Stimulated activated CD8-positive, alpha-beta memory T cell treated with anti-CD3 and anti-CD28 coated beads, Interleukin-7, amount 100 ng/mL, for 4 hours (primary cell): ENCODE measurements around the gene ATOH8.

Experiments
- DNase-seq, 2 donors: peaks; one replicate each; pipeline ENCODE4 v3.0.0-alpha.2; 2020; ENCODE audit warnings: low read depth in 2 of 2

ATOH8 gene

DNA sequence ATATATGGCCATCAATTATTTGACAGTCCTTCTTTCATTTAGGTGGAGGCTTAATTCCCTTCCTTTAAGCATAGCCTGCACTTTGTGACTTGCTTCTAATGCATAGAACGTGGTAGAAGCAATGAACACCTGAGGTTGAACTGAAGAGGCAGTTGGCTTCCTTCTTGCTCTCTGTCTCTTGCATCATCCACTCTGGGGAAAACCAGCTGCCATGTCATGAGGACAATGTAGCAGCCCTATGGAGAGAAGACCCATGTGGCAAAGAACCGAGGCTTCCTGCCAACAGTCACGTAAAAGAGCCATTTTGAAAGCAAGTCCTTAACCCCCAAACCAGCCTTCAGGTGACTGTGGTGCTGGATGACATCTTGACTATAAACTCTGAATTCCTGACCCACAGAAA is 46.8 kb downstream of the ATOH8 start:
- DNase-seq = no peak

DNA sequence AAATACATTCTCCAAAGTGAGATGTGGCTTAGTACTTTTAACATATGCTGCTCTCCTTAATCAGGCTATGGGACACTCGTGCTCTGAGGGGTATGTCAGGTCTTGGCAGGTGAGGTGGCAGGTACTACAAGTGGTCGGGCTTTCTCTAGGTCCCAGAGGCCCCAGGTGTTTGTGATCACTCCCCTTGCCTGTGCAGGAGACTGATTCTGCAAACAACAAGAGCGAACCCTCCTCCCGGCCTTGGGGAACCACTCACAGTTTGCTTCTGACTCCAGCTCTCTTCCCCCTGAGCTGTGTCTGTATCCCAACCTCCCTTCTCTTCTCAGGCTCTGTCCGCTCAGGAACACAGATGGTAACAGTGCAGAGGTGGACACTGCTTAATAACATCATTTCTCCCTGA is 48.1 kb downstream of the ATOH8 start:
- no peak for DNase-seq

DNA sequence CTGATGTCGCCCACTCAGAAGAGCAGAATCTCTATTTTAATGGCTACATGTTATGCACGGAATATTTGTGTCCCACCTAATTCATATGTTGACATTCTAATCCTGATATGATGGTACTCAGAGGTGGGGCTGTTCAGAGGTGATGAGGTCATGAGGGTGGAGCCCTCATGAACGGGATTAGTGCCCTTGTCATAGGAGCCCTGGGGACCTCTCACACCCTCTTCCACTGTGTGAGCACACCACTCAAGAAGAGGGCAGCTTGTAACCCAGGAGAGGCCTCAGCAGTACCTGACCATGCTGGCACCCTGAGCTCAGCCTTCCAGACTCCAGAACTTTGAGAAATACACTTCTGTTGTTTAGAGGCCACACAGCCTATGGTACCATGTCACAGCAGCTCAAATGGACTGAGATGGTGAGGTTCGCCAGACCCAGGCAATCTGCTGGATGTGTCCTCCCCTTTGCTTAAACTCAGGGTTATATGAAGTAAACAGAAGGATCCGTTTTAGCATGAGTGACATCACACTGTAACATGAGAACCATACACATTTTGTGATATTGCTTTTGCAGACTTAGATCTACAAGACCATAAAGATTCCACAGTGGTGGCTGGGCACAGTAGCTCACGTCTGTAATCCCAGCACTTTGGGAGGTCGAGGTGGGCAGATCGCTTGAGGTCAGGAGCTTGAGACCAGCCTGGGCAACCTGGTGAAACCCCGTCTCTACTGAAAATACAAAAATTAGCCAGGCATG is 48.7 kb downstream of the ATOH8 start:
- no peak for DNase-seq

DNA sequence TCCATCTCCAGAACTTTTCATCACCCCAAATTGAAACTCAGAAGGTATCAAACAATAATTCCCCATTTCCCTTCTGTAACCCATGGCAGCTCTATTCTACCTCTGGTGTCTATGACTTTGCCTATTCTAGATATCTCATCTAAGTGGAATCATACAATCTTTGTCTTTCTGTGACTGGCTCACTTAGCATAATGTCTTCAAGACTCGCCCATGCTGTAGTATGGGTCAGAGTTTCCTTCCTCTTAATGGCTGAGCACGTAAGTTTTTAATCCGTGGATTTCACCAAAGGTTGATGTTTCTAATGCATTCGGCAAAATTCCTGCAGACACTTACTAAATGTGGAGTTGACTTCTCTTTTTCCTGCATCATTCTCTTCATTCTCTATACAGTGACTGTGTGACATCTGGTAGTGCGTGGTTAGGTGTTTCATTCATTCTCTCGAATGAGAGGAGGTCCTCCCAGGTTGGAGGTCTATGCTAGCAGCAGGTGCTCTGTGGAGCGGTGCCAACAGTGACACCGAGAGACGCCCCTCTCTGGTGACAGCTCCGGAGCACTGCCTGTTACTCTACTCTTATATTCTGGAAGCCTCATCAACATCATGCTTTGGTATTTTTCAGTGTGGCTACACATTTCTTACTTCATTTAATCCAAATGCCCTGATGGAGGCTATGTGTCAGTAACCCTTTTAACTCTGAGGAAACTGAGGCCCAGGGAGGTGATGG is 50.1 kb downstream of the ATOH8 start:
- no peak for DNase-seq

DNA sequence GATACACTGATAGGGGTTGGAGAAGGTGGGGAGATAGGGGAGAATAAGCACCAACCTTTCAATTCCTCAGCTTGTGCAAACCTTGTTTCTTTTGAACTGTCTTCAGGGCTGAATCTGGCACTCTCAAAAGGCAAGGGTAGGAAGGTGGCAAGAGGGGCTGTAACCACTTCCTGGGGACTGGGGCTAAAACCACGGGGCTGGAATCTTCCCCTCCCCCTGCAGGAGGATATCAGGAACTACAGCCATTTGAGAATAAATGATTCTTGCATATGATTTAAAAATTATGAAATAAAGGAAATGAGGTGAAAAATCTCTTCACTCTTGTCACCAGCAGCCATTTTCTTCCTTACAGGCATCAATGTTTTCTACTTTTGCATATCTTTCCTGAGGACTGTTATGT is 50.8 kb downstream of the ATOH8 start:
- DNase-seq = no peak

DNA sequence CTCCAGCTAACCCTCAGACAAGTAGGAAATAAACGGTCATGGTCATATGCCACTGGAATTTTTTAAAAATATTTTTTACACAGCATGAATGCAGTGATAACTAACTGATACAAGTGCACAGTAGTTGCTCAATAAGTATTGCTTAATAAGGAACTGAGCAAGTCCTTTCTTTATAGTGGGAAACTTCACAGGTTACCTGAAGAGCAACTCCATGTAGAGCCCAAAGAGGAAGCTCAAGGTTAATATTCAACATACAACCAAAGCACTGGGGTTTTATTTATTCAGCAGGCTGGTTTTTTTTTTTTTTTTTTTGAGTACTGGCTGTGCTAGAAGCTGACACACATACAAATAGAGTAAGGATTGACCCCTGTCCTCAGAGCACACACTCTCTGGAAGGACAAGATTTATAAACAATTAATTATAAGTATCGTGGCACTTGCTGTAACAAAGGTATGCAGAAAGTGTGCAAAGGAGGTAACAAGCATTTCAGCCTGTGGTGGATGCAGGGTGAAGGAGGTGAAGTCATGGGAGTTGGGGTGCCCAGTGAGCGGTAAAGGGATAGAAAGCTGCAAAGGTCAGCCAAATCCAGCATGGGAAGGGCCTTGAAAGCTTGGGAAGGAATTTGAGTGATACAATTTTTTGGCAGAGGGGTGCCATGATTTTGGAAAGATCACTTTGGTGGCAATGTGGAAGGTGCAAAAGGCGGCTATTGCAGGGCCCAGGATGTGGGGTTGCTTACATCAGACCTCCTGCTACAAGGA is 52.7 kb downstream of the ATOH8 start:
- no peak for DNase-seq

DNA sequence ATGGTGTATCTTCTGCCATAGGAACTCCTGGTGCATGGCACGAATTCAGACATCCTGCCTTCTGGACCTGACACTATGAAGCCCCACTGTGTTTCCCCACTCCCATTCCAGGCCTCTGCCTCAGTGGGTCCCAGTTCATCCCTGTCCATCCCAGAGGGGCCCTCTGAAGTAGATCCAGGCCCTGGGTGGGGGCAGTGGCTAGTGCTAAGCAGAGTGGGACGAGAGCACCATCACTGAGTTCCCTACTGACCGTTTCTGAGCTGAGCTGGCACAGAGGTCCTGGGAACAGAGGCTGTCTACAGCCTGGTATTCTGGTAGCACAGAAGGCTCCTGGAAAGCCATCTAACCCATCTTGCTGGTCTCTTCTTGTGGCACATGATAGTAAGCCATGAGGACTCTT is 54.0 kb downstream of the ATOH8 start:
- DNase-seq = no peak

DNA sequence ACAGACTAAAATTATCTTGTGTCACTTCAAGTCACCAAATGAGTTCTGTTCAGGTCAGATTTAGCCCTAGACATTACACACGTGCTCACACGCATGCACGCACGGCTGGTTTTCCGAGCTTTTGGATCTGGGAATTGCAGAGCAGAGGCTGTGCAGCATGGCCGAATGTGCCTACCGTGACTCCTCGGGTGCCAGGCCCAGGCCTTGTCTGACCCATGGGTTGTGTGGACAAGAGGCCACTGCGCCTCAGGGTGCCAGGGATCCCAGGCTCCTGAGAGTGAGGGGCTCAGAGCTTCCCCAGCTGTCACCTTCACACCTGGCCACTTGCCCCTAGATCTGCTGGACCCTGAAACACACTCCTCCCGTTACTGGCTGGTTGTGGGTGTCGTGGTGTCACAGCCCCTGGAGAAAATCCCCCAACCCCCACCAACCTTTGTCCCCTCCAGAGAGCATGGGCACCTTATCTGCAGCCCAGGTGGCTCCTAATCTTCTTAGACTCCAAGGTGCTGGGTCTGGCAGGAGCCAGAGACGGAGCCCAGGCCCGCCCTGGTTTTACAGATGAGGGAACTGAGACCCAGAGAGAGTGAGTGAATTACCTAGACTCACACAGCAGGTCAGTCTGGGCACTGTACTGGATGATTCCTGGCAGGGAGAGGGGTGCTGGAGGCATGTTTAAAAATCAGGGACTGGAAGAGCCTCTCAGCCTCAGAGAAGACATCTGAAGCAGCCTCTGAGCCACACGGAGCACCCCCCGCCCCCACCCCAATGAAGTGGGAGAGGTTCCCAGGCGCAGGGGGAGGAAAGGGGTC is 56.8 kb downstream of the ATOH8 start:
- no peak for DNase-seq

DNA sequence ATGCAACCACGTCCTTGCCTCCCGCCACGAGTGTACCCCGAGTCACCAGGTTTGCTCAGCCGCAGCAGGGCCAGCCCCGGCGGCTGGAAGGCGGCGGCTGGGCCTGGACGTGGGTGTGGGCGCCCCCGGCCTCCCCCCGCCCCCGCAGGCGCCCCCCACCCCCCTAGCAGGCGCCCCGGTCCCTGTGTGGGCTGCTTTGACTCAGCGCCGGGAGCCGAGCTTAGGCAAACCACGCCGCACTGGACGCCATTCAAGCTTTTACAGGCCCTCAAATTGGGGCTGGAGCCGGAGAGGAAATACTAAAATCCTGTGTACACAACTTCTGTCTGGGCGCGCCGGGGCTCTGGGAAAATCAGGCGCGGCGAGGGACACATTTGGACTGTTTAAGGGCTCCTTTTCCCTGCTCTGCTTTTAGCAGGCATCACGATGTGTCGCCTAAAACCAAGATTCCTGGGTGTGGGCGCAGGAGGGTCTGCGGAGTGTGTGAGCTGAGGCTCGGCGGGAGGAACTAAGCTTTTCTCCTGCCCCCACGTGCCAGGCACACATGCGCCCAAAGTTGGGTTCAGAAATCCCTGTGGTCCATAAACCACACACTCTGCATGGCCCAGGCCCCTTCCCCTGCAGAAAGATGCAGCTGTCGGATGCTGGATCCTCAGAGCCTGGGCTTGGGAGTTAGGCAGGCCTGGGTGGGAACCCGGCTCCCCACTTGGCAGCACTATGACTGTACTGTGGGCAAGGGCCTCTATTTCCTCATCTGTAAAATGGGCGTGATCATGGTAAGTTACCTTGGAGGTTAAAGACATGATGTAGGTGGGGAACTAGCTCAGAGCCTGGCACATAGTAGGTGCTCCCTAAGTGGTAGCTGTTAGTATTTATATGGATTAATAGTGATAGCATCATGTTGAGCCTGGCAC is 57.6 kb downstream of the ATOH8 start:
- DNase-seq = no peak

DNA sequence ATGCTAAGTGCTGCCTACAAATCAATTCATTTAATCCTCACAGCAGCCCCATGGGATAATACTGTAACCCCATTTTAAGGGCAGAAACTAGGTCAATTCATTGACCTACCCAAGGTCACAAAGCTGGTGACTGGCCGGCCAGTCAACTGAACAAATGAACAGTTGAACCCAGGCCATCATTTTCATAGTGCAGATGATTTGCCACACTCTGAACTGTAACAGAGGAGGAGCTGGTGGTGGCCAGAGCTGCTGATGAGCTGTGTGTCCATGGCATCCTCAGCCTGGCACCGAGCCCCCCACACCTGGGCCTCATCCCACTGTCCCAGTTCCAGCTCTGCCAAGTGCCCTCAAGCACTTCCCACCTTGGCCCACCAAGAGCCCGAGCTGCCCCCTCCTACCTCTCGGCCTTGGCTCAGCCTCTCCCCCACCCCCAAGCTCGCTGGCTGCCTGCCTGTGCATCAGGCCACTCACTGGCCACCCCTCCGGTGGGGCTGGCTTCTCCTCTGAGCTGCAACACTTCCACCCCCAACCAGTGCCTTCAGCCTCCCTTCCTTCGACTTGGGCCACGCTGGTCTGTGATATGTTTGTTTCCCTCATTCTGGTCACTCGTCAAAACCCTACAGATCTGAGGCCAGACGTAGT is 58.4 kb downstream of the ATOH8 start:
- DNase-seq = no peak

DNA sequence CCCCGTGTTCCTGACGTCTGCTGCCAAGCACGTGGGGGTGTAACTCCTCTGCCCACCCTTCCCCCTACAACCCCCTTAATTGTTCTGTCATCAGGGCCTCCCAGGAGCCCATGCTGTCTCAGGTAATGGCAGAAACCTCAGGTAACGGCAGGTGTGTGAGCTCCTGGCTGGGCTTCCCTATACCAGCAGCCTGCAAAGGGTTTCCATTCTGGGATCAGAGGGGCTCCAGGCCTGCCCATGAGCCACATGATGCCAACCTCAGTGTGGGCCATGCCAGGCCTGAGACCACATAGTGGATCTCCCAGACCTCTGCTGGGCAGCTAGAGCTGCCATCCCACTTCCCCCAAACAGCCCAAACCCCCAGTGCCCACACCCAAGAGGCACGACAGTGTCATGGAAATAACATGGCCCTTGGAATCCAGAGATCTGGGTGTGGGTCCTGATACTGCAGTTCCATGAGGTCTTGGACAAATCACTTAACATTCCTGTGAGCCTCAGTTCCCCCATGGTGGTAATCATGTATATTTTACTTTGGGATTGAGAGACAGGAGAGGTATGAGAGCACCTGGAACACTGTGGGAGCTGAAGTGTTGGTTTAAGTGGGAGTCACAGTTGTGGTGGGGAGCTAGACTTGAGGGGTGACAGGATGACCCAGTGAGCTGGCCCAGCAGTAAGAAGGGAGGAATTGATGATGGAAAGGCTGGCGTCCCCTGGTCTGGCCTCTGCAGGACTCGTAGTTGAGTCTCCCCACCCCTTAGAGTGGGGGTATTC is 59.6 kb downstream of the ATOH8 start:
- no peak for DNase-seq

DNA sequence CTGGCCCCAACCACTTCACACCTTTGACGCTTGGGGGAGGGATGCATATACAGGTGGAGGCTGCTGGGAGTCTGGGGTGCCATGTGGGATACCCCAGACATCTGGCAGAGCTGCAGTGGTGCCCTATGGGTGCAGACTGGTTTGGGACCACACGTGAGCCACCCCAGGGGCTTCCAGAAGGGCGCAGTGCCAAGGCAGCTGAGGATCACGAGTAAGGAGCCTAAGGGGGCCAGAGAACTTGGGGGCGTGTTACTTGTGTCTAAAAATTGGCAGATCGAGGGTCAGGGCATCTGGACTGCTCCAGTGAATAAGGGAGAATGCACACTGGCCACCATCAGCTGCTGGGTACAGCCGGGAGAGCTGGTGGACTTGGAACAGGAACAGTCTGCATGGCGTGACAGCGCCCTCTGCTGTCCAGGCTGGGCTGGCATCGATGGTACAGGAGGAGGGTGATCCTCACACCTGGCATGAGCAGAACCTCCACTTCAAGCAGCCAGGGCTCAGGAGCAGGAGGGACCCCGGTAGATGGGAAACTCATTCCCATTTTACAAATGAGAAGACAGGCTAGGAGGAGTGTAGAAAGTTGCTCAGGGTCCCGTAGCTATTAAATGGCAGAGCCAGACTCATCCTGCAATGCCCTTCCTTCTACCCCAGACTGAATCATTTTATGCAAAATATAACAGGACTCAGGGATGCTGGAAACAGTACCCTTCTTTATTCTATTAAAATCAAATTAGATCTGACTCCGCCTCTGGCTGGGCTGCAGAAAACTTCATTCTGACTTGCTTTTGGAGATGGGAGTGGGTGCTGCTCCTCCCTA is 60.4 kb downstream of the ATOH8 start:
- DNase-seq = peak; percentile 67 to 71

DNA sequence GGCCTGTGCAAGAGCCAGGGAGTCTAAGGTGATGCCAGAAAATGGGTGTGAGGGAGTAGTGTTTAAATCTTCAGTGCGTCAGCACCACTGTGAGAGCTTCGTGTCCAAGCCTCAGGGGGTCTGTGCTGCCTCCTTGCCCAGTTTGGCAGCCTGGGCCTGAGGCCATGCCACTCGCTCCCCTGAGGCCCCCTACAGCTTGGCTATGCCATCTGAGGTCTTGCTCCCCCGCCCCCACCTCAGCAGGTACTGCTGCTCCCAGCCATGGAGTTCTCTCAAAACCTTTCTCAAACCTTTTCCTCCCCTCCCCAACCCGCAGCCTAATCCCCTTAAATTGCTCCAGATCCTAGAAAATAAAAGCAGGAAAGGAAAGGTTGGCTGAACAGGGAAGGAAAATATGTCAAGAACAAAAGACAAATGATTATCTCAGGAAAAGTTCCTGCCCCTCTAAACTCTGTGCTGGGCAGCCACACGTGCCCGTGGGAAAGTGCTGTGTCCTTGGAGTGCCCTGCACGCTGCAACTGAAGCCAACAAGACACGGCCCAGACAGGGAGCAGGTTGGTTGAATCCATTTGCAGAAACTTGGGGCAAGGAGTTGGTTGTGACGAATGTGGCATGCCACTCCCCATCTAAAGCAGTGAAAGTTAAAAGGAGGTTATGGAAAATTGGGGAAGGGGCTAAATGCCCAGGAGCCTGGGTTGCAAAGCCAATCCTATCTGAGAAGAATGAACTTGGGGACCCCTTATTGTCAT is 61.2 kb downstream of the ATOH8 start:
- no peak for DNase-seq

DNA sequence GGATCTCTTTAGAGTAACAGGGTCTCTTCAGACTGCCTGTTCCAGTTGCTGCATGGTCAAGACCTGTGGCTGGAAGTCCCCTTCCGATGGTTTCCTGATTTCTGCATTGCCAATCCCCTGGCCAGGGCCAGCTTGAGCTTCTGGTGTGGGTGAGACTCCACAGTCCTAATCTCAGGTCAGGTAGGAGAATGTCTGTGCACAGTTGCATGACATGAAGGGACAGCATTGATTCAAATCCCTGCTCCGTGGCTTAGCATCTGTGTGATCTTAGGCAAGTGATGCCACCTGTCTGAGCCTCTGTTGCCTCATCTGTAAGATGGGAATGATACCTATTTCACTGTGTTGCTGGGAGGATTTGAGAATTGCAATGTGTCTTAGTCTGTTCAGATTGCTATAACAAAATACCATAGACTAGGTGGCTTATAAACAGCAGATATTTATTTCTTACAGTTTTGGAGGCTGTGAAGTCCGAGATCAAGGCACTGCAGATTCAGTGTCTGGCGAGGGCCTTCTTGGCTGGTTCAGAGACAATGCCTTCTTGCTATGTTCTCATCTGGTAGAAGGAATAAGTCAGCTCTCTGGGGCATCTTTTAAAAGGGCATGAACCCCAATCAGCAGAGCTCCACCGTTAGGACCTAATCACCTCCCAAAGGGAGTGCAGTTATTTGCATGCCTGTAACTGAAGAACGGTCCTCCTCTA is 66.2 kb downstream of the ATOH8 start:
- DNase-seq = no peak

DNA sequence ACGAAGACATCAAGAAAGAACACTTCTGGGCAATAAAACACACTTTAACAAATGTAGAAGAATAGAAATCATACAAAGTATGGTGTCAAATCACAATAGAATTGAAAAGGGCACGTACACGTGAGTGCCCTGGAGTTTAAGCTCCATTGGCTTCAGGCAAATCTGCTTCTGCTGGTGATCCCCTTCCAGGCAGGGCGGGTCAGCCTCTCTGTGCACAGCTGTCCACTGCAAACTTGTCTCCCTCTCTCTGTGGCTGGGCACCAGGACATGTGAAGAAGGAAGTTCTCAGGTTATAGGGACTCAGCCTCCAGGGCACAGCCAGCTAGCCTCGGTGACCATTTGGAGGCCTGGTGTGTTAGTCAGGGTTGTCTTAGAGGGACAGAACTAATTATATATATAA is 69.0 kb downstream of the ATOH8 start:
- DNase-seq = no peak

DNA sequence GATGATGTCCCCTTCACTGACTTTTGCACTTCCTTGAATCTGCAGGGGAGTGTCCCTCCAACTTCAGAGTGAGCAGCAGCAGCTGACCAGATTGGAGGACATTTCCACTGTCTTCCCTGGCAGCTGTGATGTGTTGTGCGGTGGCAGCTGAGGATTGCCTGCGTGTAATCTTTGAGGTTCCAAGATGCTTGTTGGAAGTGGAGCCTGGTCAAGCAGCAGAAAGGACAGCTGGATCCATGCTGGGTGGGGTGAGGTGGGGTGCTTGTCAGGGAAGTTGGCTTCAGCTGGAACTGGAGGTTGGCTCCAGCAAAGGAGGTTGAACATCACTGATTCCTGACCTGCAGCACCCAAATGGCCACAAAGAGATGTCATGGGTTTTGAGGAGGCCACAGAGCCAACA is 70.2 kb downstream of the ATOH8 start:
- DNase-seq = no peak
